ENCODE results near the gene PCDH9. TPM values are rescaled to one million over a fixed set of nuclear protein-coding genes. Genes with fewer than 3 reads are reported as not detected.

The PCDH9 gene
- total RNA-seq, 4 donors from 2014 or later, result 2.8 to 22.4 (median 12.9) TPM

DNA sequence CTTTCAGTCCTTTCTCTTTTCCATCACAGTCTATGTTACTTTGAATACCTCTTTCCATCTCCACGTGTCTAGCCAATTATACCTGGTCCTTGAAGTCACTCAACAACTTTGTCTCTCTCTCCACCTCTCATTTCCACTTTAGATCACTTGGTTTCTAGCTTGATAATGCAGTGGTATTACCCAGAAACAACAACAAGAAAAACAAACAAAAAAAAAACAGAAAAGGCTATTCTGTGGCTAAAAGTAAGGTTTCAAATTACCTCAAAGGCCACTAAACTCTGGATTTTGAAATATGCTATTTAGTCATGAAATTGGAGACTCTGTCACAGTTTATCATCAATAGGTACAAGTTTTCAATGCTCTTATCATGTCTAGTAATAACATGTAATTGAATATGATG lies 184.8 kb downstream of the PCDH9 start:
- 45 to 54% methylated on average over 1 of the region's 1 CpG for WGBS, 2 donors
- intact Hi-C loops (cut with DNase I), result no loop called here
- no peaks in the 10 kb centered on the region for H3K4me1 ChIP-seq
- no peaks in the 10 kb centered on the region for H3K36me3 ChIP-seq
- no peak overlapping the region for H3K4me3 ChIP-seq (replicated peaks in 1 of 3)
- H3K27ac ChIP-seq, result no peak overlapping the region
- H3K9me3 ChIP-seq, result no peaks in the 10 kb centered on the region
- TF ChIP-seq, protein P1, sequence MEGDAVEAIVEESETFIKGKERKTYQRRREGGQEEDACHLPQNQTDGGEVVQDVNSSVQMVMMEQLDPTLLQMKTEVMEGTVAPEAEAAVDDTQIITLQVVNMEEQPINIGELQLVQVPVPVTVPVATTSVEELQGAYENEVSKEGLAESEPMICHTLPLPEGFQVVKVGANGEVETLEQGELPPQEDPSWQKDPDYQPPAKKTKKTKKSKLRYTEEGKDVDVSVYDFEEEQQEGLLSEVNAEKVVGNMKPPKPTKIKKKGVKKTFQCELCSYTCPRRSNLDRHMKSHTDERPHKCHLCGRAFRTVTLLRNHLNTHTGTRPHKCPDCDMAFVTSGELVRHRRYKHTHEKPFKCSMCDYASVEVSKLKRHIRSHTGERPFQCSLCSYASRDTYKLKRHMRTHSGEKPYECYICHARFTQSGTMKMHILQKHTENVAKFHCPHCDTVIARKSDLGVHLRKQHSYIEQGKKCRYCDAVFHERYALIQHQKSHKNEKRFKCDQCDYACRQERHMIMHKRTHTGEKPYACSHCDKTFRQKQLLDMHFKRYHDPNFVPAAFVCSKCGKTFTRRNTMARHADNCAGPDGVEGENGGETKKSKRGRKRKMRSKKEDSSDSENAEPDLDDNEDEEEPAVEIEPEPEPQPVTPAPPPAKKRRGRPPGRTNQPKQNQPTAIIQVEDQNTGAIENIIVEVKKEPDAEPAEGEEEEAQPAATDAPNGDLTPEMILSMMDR (IDR thresholded peaks at IDR 0.05), result no peak
- TF ChIP-seq POLR2A (IDR thresholded peaks at IDR 0.05), result no peak
- H3K27me3 ChIP-seq, result no peaks in the 10 kb centered on the region
- DNase-seq, result no peak

DNA sequence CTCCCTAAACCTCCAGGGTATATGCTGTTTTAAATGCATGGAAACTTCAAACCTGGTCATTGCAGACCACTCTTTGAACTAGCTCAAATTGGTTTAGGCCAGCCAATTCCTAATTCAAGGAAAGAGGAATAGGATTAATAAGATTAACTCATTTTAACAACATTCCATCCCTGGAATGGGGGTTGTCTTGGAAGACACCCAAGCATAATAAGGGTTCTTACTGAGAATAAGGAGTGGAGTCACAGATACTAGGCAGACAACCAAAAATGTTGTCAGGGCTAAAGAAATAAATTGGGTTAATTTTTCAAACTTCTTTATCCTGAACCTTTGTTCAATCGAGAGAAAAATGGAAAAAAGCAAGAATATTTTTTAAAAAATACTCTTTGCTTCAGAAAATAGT lies 186.2 kb downstream of the PCDH9 start:
- H3K4me1 ChIP-seq, result no peaks in the 10 kb centered on the region
- WGBS, 2 donors, result 63 to 80% methylated on average over 1 of the region's 1 CpG
- intact Hi-C loops (cut with DNase I), result no loop called here
- H3K36me3 ChIP-seq, result no peaks in the 10 kb centered on the region
- no peak overlapping the region for H3K27ac ChIP-seq
- TF ChIP-seq, protein P1 (IDR thresholded peaks at IDR 0.05), result no peak
- TF ChIP-seq POLR2A (IDR thresholded peaks at IDR 0.05), result no peak
- no peak overlapping the region for H3K4me3 ChIP-seq (replicated peaks in 1 of 3)
- no peaks in the 10 kb centered on the region for H3K27me3 ChIP-seq
- H3K9me3 ChIP-seq, result no peaks in the 10 kb centered on the region
- DNase-seq, result no peak

DNA sequence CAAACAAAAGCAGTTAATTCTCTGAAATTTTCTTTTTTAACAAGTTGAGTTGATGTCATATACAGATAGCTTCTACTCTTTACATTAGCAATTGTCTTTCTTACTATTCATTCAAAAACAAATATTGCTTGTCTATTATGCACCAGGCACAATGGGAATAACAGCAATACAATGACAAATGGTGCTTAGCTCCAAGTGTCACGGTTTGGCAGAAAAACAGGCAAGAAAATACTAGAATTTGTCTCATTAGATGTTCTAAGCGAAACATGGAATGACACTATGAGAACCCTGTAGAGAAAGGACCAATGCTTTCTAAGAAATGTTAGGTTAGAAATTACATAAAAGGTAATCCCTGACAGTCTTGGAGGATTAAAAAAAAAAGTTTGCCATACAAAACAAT lies 187.6 kb downstream of the PCDH9 start:
- no peak for TF ChIP-seq POLR2A (IDR thresholded peaks at IDR 0.05)
- TF ChIP-seq, protein P1 (IDR thresholded peaks at IDR 0.05), result no peak
- intact Hi-C loops (cut with DNase I), result no loop called here

DNA sequence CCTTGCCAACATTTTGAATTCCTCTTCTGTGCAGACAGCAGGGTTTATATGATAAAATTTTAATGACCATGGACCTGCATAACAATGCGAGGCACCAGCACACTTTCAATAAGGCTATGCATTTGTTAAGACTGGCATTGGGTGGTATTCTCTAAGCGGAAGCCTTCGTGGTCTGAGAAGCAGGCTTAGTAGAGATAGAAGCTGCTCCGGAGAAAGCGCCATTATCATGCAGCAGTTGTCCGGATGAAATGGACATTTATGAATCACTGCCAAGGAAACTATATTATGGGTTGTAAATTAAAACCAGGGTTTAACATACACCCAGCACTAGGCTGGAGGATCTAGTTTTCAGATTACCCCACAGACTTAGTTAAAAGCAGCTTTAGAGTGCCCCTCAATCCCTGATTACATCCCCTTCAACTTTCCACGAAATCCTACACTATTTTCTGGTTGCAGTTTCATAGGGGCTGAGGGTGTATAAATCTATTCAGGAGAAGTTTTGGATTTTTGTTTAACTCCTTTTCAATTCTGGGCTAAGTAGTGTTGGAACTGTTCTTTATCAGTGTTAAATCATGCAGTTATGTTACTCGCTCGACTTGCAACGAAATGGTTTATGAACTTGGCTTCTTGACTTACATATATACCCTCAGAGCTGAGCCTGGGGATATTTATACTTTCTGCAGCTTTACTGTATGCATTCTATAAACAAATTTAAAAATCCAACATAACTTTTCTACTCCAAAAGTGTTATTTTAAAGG lies 193.3 kb downstream of the PCDH9 start:
- DNase-seq, result no peak
- H3K27ac ChIP-seq, result no peak overlapping the region
- no peaks in the 10 kb centered on the region for H3K4me1 ChIP-seq
- TF ChIP-seq, protein P1 (IDR thresholded peaks at IDR 0.05), result no peak
- TF ChIP-seq POLR2A (IDR thresholded peaks at IDR 0.05), result no peak
- intact Hi-C loops (cut with DNase I), result no loop called here
- no peaks in the 10 kb centered on the region for H3K36me3 ChIP-seq
- 89 to 90% methylated on average over 10 of the region's 10 CpGs for WGBS, 2 donors
- H3K9me3 ChIP-seq, result no peaks in the 10 kb centered on the region
- no peaks in the 10 kb centered on the region for H3K27me3 ChIP-seq
- no peak overlapping the region for H3K4me3 ChIP-seq (replicated peaks in 1 of 3)

More for the DNA sequence above, 187.6 kb downstream of the PCDH9 start:
- H3K9me3 ChIP-seq, result no peaks in the 10 kb centered on the region
- WGBS, 2 donors, result 40 to 46% methylated on average over 2 of the region's 2 CpGs
- no peak overlapping the region for H3K27ac ChIP-seq
- no peak for DNase-seq
- H3K4me3 ChIP-seq (replicated peaks in 1 of 3), result no peak overlapping the region
- H3K36me3 ChIP-seq, result no peaks in the 10 kb centered on the region
- no peaks in the 10 kb centered on the region for H3K4me1 ChIP-seq
- H3K27me3 ChIP-seq, result no peaks in the 10 kb centered on the region

DNA sequence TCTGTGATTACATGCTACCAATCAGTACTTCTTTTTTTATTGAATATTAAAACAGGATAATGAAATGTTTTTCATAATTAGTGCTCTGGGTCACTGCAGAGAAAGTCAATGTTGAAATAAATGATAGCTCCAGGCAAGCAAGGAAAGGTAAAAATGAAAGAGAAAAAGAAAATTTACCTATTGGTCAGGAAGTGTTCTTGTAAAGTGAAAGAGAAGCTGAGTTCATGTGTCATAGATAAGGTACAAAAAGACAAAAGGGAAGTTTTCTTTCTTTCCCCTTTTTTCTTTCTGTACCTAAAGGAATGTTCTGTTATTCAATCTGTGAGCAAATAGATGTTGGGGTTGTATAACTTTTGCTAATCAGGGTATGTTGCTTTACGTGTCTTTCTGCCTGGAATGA lies 197.0 kb downstream of the PCDH9 start:
- TF ChIP-seq POLR2A (IDR thresholded peaks at IDR 0.05), result no peak
- TF ChIP-seq, protein P1 (IDR thresholded peaks at IDR 0.05), result no peak
- 74 to 93% methylated on average over 1 of the region's 1 CpG for WGBS, 2 donors
- H3K27ac ChIP-seq, result no peak overlapping the region
- no peaks in the 10 kb centered on the region for H3K36me3 ChIP-seq
- intact Hi-C loops (cut with DNase I), result no loop called here
- DNase-seq, result no peak
- H3K27me3 ChIP-seq, result no peaks in the 10 kb centered on the region
- no peaks in the 10 kb centered on the region for H3K4me1 ChIP-seq
- H3K4me3 ChIP-seq (replicated peaks in 1 of 3), result no peak overlapping the region
- no peaks in the 10 kb centered on the region for H3K9me3 ChIP-seq

All from thyroid gland (tissue), 4 donors.